A549 (cell line): Measurements from ENCODE around the gene CENPM. TPM values are rescaled to one million over a fixed set of nuclear protein-coding genes. Genes with fewer than 3 reads are reported as not detected.

Source experiments
- ATAC-seq, 2 experiments: fragments of 200-7000 bp in 1 of 2; fragments of >200 bp in 1 of 2; cut with Nextera tagmentation in 1 of 2; cut with Tn5 transposase in 1 of 2; 3 replicates each; pipeline versions ENCODE4 v1.8.0 to v1.9.1; 2018 to 2020; ENCODE audit warnings: mild to moderate bottlenecking in 1 of 2, moderate library complexity in 1 of 2
- CTCF ChIA-PET: fragments of 300-600 bp; sonication (Branson Sonifier 250); formaldehyde crosslinking; extraction: SDS; loops from one replicate; lab custom pipeline; 2021; ENCODE audit warnings: antibody characterized with exemption, inconsistent platforms; lab: Yijun Ruan, JAX
- POLR2A ChIA-PET: fragments of 350-600 bp; formaldehyde crosslinking; extraction: SDS; loops from one replicate; lab custom pipeline; 2021; ENCODE audit warnings: antibody characterized with exemption, inconsistent platforms; lab: Yijun Ruan, JAX
- DNase-seq, 2 experiments: peaks; one replicate each; pipeline versions ENCODE4 v3.0.0 to v3.0.0-alpha.2; 2011 to 2016; ENCODE audit warnings: low read depth in 1 of 2, low spot score in 1 of 2
- FAIRE-seq: peaks from 2 replicates; lab custom pipeline; 2011; peaks lifted over from hg19 to GRCh38; lab: Jason Lieb, UNC
- H3K27ac ChIP-seq, 2 experiments: fragments of >200 bp; sonication (Bioruptor Twin); formaldehyde crosslinking; 3 replicates each; pipeline ENCODE4 v1.5.1; 2016 to 2017
- H3K4me1 ChIP-seq: fragments of >200 bp; sonication (Bioruptor Twin); formaldehyde crosslinking; 3 replicates; pipeline ENCODE4 v1.6.1; 2016
- H3K4me2 ChIP-seq: fragments of >200 bp; sonication (Bioruptor Twin); formaldehyde crosslinking; 3 replicates; pipeline ENCODE4 v1.6.1; 2016
- H3K4me3 ChIP-seq: fragments of >200 bp; sonication (Bioruptor Twin); formaldehyde crosslinking; 3 replicates; pipeline ENCODE4 v1.5.1; 2016
- H3K9me3 ChIP-seq: fragments of >200 bp; sonication (Bioruptor Twin); formaldehyde crosslinking; 3 replicates; pipeline ENCODE4 v1.6.1; 2016
- BHLHE40 ChIP-seq: IDR thresholded peaks from 2 replicates; pipeline ENCODE4 v1.6.1; 2012; ENCODE audit warnings: low read depth, low read length, inconsistent platforms
- CBX2 ChIP-seq: fragments of 200-600 bp; sonication (generic); IDR thresholded peaks from 2 replicates; pipeline ENCODE4 v1.6.1; 2016; ENCODE audit warnings: low read depth, mild to moderate bottlenecking, borderline replicate concordance
- CBX8 ChIP-seq: fragments of 200-600 bp; sonication (generic); IDR thresholded peaks from 2 replicates; pipeline ENCODE4 v1.6.1; 2016
- CEBPB ChIP-seq, 2 experiments: fragments of >200 bp in 1 of 2; sonication (Bioruptor Twin) in 1 of 2; formaldehyde crosslinking in 1 of 2; IDR thresholded peaks; 2 replicates each; pipeline ENCODE4 v1.6.1; 2012 to 2016
- CHD4 ChIP-seq: fragments of 200-600 bp; sonication (generic); IDR thresholded peaks from 2 replicates; pipeline ENCODE4 v1.6.1; 2016; ENCODE audit warnings: antibody characterized with exemption, mild to moderate bottlenecking, borderline replicate concordance
- E2F6 ChIP-seq: IDR thresholded peaks from 2 replicates; pipeline ENCODE4 v1.6.1; 2012; ENCODE audit warnings: low read depth, borderline replicate concordance
- EHF ChIP-seq: fragments of 250-450 bp; sonication (Bioruptor Pico); IDR thresholded peaks from 2 replicates; pipeline ENCODE4 v1.5.0; 2020; ENCODE audit warnings: mild to moderate bottlenecking
- ESRRA ChIP-seq: fragments of 150-350 bp; IDR thresholded peaks from 2 replicates; pipeline ENCODE4 v1.6.1; 2014; ENCODE audit warnings: mild to moderate bottlenecking, low read length, borderline replicate concordance
- FOSL2 ChIP-seq, 2 experiments: fragments of 450-650 bp in 1 of 2; fragments of >200 bp in 1 of 2; sonication (Bioruptor Twin) in 1 of 2; formaldehyde crosslinking; IDR thresholded peaks; 2 replicates each; pipeline versions ENCODE4 v1.5.0 to v1.6.1; 2016 to 2020; ENCODE audit warnings: mild to moderate bottlenecking in 1 of 2, moderate library complexity in 1 of 2
- FOXS1 ChIP-seq: fragments of 250-450 bp; sonication (Bioruptor Pico); IDR thresholded peaks from 2 replicates; pipeline ENCODE4 v1.5.0; 2020; ENCODE audit warnings: mild to moderate bottlenecking, moderate library complexity
- GATA3 ChIP-seq: IDR thresholded peaks from 2 replicates; pipeline ENCODE4 v1.6.1; 2012; ENCODE audit warnings: borderline replicate concordance
- HOXA7 ChIP-seq: fragments of 250-450 bp; sonication (Bioruptor Pico); IDR thresholded peaks from 2 replicates; pipeline ENCODE4 v1.5.0; 2020; ENCODE audit warnings: mild to moderate bottlenecking, moderate library complexity
- HOXB13 ChIP-seq: fragments of 250-450 bp; sonication (Bioruptor Pico); IDR thresholded peaks from 2 replicates; pipeline ENCODE4 v1.5.0; 2020; ENCODE audit warnings: low read depth, mild to moderate bottlenecking, moderate library complexity
- JUNB ChIP-seq: fragments of >200 bp; sonication (Bioruptor Twin); formaldehyde crosslinking; IDR thresholded peaks from 2 replicates; pipeline ENCODE4 v1.6.1; 2016
- MAFK ChIP-seq: fragments of 450-650 bp; IDR thresholded peaks from 2 replicates; pipeline ENCODE4 v1.6.1; 2014; ENCODE audit not compliant: partially characterized antibody
- NR3C1 ChIP-seq: fragments of >200 bp; sonication (Bioruptor Twin); formaldehyde crosslinking; IDR thresholded peaks from 3 replicates; pipeline ENCODE4 v1.6.1; 2017
- RAD21 ChIP-seq, 2 experiments: fragments of >200 bp in 1 of 2; sonication (Bioruptor Twin) in 1 of 2; formaldehyde crosslinking in 1 of 2; IDR thresholded peaks in 1 of 2; conservative IDR thresholded peaks in 1 of 2; 2 replicates in 1 of 2; 3 replicates in 1 of 2; pipeline ENCODE4 v1.6.1; 2012 to 2018; ENCODE audit warnings: inconsistent platforms in 1 of 2
- RNF2 ChIP-seq: fragments of 200-600 bp; sonication (generic); IDR thresholded peaks from 2 replicates; pipeline ENCODE4 v1.6.1; 2016; ENCODE audit warnings: low read depth, mild to moderate bottlenecking, antibody characterized with exemption, moderate library complexity, borderline replicate concordance
- USF2 ChIP-seq: fragments of 450-650 bp; IDR thresholded peaks from 2 replicates; pipeline ENCODE4 v1.6.1; 2014; ENCODE audit warnings: antibody characterized with exemption
- ZFP36 ChIP-seq: fragments of 450-650 bp; IDR thresholded peaks from 2 replicates; pipeline ENCODE4 v1.6.1; 2014; ENCODE audit warnings: borderline replicate concordance; ENCODE audit not compliant: partially characterized antibody
- ZNF302 ChIP-seq: fragments of 250-450 bp; sonication (Bioruptor Pico); IDR thresholded peaks from 2 replicates; pipeline ENCODE4 v1.9.0; 2021; ENCODE audit warnings: inconsistent platforms, mild to moderate bottlenecking, moderate library complexity
- WGBS: methylation state at CpG from one replicate; pipeline ENCODE4 v1.1.6; 2017; ENCODE audit errors: missing lambda C conversion rate; 5-methylcytosine and 5-hydroxymethylcytosine counted together
- polyA plus RNA-seq, 4 experiments: library from polyadenylated mRNA; depleted of rRNA in 3 of 4; stranded (reverse); fragments of >200 nt; fragmentation: RNase III in 1 of 4; extraction: RNeasy Plus Mini Kit Qiagen cat#74134 plus additional on column Dnase treatment in 1 of 4; gene quantifications; 2 replicates in 3 of 4; 3 replicates in 1 of 4; pipeline ENCODE4 v1.2.3, GENCODE V29; 2011 to 2017

The CENPM gene
- polyA plus RNA-seq, 2 of the 4 experiments (the other 2 are of a cell fraction), result 22.3 to 40.1 TPM

- Histone ChIP-seq H3K4me2 (no peak overlapping the region), H3K27ac (no peak overlapping the region), H3K4me3 (no peak overlapping the region), H3K9me3 (no peaks in the 10 kb centered on the region), H3K4me1 (peaks cover 4% of the 10 kb centered on the region; the same call in 1 of the 3 replicates)
- no peak for DNase-seq
- CTCF ChIA-PET, result interaction anchor here (2.4 kb wide), 1 partner anchor 9 kb away, joined by 10 read pairs; the partner anchor contains the start of gene TNFRSF13C
- WGBS, result 92% methylated on average over 6 of the region's 9 CpGs
- no peak for FAIRE-seq
- no peak for ATAC-seq
- POLR2A ChIA-PET, result interaction anchor here (1.3 kb wide), 1 partner anchor 10 kb away, joined by 3 read pairs; no protein-coding TSS in a partner anchor
- TF ChIP-seq ZFP36 (no peak), CHD4 (no peak)
Measured at GRCh38 chr22:41935509-41935908, 11.4 kb downstream of the CENPM start.

- WGBS, result 100% methylated on average over 3 of the region's 4 CpGs
- H3K4me1 ChIP-seq, result peaks cover 3% of the 10 kb centered on the region; the same call in 1 of the 3 replicates
- FAIRE-seq (no peak), ATAC-seq (no peak), DNase-seq (no peak)
- CTCF ChIA-PET, result interaction anchor here (1.3 to 1.8 kb wide), 2 partner anchors 10 to 238 kb away, joined by 6 to 11 read pairs; no protein-coding TSS in a partner anchor
- no peak overlapping the region for H3K27ac ChIP-seq
- no peak overlapping the region for H3K4me2 ChIP-seq
- POLR2A ChIA-PET, result interaction anchor here (1.3 kb wide), 1 partner anchor 9 kb away, joined by 3 read pairs; no protein-coding TSS in a partner anchor
- no peak for TF ChIP-seq USF2
- TF ChIP-seq ZNF302, result no peak
- TF ChIP-seq BHLHE40, result no peak
- TF ChIP-seq GATA3, result no peak
- TF ChIP-seq FOSL2 (IDR thresholded peaks at IDR 0.05), result no peak
- TF ChIP-seq FOSL2 (CRISPR knock-in tag; IDR thresholded peaks at IDR 0.05), result no peak
- no peak for TF ChIP-seq CBX8
- no peak for TF ChIP-seq E2F6
- no peak for TF ChIP-seq CEBPB (IDR thresholded peaks at IDR 0.05)
- no peak for TF ChIP-seq NR3C1
- no peak for TF ChIP-seq JUNB
- TF ChIP-seq HOXA7 (CRISPR knock-in tag), result no peak
- TF ChIP-seq MAFK, result no peak
- no peak for TF ChIP-seq RNF2
- no peak overlapping the region for H3K4me3 ChIP-seq
- H3K9me3 ChIP-seq, result no peaks in the 10 kb centered on the region
Measured at GRCh38 chr22:41935015-41935351, 12.0 kb downstream of the CENPM start.

DNA sequence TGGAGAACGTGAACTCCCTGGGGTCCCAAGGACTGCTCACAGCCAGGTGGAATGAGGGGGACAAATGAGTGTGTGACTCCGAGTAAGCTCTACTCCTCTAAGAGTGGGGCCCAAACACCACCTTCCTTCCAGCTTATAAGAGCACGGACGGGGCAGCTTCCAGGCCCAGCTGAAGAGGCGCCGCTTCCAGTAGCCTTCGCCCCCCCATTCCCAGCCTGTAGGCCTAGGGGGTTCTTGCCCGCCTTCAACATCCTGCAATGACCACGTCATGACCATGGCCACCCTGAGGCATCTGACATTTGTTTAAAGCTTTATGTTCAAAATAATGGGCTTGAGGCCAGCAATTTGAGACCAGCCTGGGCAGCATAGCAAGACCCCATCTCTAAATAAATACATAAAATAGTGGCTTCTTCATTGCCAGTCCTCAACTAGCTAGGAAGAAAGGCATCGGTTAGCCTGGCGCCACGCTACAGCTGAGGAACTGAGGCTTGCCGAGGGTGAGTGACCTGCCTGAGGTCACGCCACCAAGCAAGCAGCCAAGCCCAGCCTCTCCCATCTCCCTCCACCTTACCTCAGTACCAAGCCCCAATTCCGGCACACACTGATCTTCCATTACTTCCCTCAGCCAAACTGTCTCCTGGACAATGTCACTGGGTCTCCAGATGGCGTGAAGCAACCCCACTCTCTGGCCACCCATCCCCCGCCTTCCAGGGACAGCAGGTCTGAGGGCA lies 12.5 kb downstream of the CENPM start:
- Histone ChIP-seq H3K9me3 (no peaks in the 10 kb centered on the region), H3K4me2 (no peak overlapping the region), H3K4me3 (no peak overlapping the region), H3K4me1 (no peaks in the 10 kb centered on the region), H3K27ac (no peak overlapping the region)
- DNase-seq (no peak), FAIRE-seq (no peak), ATAC-seq (no peak)
- POLR2A ChIA-PET, result interaction anchor here (1.3 kb wide), 1 partner anchor 9 kb away, joined by 3 read pairs; no protein-coding TSS in a partner anchor
- WGBS, result 92% methylated on average over 13 of the region's 17 CpGs
- CTCF ChIA-PET, result interaction anchor here (0.6 to 1.8 kb wide), 3 partner anchors 9 to 262 kb away, joined by 5 to 11 read pairs (median 6); no protein-coding TSS in a partner anchor
- TF ChIP-seq CBX2 (no peak), CEBPB (IDR thresholded peaks at IDR 0.05) (no peak), RAD21 (conservative IDR thresholded peaks at IDR 0.05 in 1 of 2, IDR thresholded peaks at IDR 0.05 in 1 of 2) (no peak), EHF (CRISPR knock-in tag) (no peak), RNF2 (no peak), CHD4 (no peak), ZNF302 (no peak), NR3C1 (no peak), USF2 (no peak), ESRRA (no peak), HOXB13 (CRISPR knock-in tag) (no peak), FOXS1 (CRISPR knock-in tag) (no peak)
